Airway epithelial cell (primary cell): Measurements from ENCODE around the gene VAT1L. TPM values are rescaled to one million over a fixed set of nuclear protein-coding genes. Genes with fewer than 3 reads are reported as not detected.

ENCODE experiments used
- total RNA-seq: library from RNA; depleted of rRNA; stranded (reverse); fragments of >200 nt; gene quantifications from 2 replicates; pipeline ENCODE4 v1.2.3, GENCODE V29; 2015

VAT1L gene
- 0.33 and 0.63 TPM in 2 replicates for total RNA-seq

DNA sequence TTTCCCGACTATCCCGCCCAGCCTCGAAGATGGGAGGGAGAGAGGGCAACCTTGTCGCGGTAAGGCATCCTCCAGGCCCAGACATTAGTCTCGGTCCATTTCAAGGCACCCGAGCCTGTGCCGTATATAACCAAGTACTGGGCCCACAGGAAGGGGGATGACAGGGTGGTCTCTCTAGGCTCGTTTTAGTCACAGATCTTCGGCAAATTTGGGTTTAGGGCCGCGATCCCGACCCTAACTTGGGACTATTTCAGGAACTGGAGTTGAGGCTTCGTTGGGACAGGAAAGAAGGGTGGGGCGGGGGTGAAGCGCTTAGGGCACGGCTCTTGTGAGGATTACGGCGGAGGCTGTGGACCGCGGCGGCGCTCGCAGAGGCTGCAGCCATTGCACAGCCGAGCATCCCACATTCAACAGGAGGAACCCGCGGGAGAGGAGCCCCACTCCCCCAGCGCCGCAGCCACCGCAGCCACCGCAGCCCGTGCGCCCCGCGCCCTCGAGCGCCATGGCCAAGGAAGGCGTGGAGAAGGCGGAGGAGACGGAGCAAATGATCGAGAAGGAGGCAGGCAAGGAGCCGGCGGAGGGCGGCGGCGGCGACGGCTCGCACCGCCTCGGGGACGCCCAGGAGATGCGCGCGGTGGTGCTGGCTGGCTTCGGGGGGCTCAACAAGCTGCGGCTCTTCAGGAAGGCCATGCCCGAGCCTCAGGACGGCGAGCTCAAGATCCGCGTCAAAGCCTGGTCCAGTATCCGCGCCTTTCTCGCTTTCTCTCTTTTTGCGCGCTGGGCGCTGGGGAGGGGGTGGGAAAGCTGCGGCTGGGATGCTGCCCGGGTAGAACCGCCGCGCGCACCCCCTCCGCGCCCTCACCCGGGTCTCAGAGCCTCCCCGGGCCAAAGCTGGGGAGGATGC lies at the start of gene VAT1L:
Gene VAT1L, plus strand, starts transcription at position 384 of the 904 bp plus-strand sequence. Its CDS starts 119 bp downstream, at position 503.

DNA sequence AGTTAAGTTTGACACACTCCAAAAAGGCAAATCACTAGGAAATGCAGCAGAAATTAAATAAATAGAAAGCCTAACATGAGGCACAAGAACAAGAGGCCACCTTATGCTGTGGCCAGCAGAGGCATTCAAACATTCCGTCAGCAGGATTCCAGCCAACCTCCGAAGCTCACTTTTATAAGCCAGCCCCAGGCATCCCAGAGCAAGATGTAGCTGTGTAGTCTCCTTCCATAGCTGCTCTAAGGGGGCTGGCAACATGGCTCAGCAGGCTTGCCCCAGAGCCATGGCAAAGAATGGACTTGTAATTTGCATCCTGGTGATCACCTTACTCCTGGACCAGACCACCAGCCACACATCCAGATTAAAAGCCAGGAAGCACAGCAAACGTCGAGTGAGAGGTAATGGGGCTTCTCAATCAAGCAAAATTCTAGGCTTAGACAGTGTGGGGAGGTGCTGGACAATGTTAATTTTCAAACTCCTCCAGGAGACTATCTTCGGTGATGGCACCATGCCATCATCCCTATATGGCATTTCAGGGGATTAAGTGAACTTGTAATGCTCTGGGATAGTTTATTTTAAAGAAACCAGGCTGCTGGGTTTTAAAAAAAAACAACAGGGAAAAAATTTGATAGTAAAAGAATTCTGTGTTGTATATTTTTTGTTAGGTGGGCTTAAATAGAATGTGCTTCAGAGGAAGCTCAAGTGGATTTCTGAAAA lies 234.1 kb downstream of the VAT1L start, which contains the start of gene CLEC3A:
Gene CLEC3A, plus strand, starts transcription at position 202 of the 714 bp plus-strand sequence. Its CDS starts 79 bp downstream, at position 281.

Other genes starting within 250 kb of the VAT1L start
- gene NUDT7, start 66.0 kb upstream of the VAT1L start, total RNA-seq: 3.2 and 6.1 TPM in 2 replicates
- not detected in 2 replicates for gene CLEC3A, start 234.0 kb downstream of the VAT1L start, total RNA-seq